ENCODE data around the gene IGSF21. TPM values are rescaled to one million over a fixed set of nuclear protein-coding genes. Genes with fewer than 3 reads are reported as not detected.

The IGSF21 gene
- total and polyA plus RNA-seq, 2 of the 4 experiments (the other 2 are of a cell fraction) = not detected

- Histone ChIP-seq H3K4me1 (ENCODE audit: control insufficient read depth, insufficient read depth, low read length) (no peaks in the 10 kb centered on the region), H3K9me1 (ENCODE audit: insufficient read depth, low read length) (no peaks in the 10 kb centered on the region), H3K4me2 (ENCODE audit: low read depth, low read length) (no peak overlapping the region), H3K36me3 (ENCODE audit: control insufficient read depth, insufficient read depth, low read length) (no peaks in the 10 kb centered on the region), H4K5ac (ENCODE audit: low read depth, low read length) (no peak overlapping the region), H2BK5ac (ENCODE audit: low read depth, low read length, poor library complexity, severe bottlenecking) (no peak overlapping the region), H3K56ac (ENCODE audit: extremely low read depth, insufficient read depth, low read length) (no peak overlapping the region), H3K79me1 (ENCODE audit: low read depth in 1 of 2, low read length in 2 of 2) (no peaks in the 10 kb centered on the region), H4K20me1 (ENCODE audit: insufficient read depth, low read length) (no peaks in the 10 kb centered on the region), H3K27ac (ENCODE audit: insufficient read depth, low read length) (no peak overlapping the region), H3K27me3 (ENCODE audit: control insufficient read depth, insufficient read depth, low read length) (no peaks in the 10 kb centered on the region), H2AFZ (replicated peaks; ENCODE audit: low read length, poor library complexity) (no peak overlapping the region), H2BK120ac (ENCODE audit: low read depth, low read length) (no peak overlapping the region), H3K14ac (replicated peaks; ENCODE audit: low read depth, low read length) (no peak overlapping the region), H2BK20ac (ENCODE audit: low read depth, low read length) (no peak overlapping the region), H3K4me3 (ENCODE audit: insufficient read depth, low read depth, low read length) (no peak overlapping the region), H3K9ac (ENCODE audit: low read depth, low read length) (no peak overlapping the region), H2AK5ac (ENCODE audit: low read depth, low read length) (no peak overlapping the region), H3K23ac (ENCODE audit: low read depth, low read length) (no peak overlapping the region), H3K18ac (ENCODE audit: low read depth, low read length) (no peak overlapping the region), H4K91ac (ENCODE audit: insufficient read depth, low read depth, low read length) (no peak overlapping the region), H2BK15ac (ENCODE audit: low read depth, low read length) (no peak overlapping the region), H2AK9ac (replicated peaks; ENCODE audit: low read depth, low read length, poor library complexity) (no peak overlapping the region), H3K4ac (ENCODE audit: low read depth, low read length) (no peak overlapping the region), H3K9me3 (ENCODE audit: control insufficient read depth, insufficient read depth, low read length) (peaks cover 38% of the 10 kb centered on the region; the same call in 1 of the 2 replicates), H4K8ac (ENCODE audit: low read depth in 2 of 2, low read length in 2 of 2) (no peak overlapping the region)
- ChIA-PET CTCF (interaction anchor here (0.6 kb wide), 1 partner anchor 161 kb away, joined by 3 read pairs; no protein-coding TSS in a partner anchor), POLR2A (ENCODE audit: unreplicated experiment) (no interaction called here)
- dilution Hi-C loops (cut with HindIII; ENCODE audit: low sequenced_read_pairs, unreplicated experiment) = no loop called here
- DNase-seq (no peak), ATAC-seq (ENCODE audit: low read depth) (no peak)
- BruUV-seq (replicated peaks) = no TSS peak
- intact Hi-C loops (cut with micrococcal nuclease) = no loop called here
- TF ChIP-seq, protein P1, sequence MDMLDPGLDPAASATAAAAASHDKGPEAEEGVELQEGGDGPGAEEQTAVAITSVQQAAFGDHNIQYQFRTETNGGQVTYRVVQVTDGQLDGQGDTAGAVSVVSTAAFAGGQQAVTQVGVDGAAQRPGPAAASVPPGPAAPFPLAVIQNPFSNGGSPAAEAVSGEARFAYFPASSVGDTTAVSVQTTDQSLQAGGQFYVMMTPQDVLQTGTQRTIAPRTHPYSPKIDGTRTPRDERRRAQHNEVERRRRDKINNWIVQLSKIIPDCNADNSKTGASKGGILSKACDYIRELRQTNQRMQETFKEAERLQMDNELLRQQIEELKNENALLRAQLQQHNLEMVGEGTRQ (IDR thresholded peaks at IDR 0.05; ENCODE audit: low read depth, low read length) = no peak
- TF ChIP-seq FOS (IDR thresholded peaks at IDR 0.05; ENCODE audit: low read depth, low read length) (no peak), ELK1 (IDR thresholded peaks at IDR 0.05; ENCODE audit: borderline replicate concordance, low read depth, low read length) (no peak), MAZ (IDR thresholded peaks at IDR 0.05; ENCODE audit: borderline replicate concordance, low read depth, low read length) (no peak), RFX5 (IDR thresholded peaks at IDR 0.05; ENCODE audit: low read depth, low read length) (no peak), POLR2A (IDR thresholded peaks at IDR 0.05; ENCODE audit: low read depth, low read length) (no peak), BHLHE40 (IDR thresholded peaks at IDR 0.05; ENCODE audit: low read depth, low read length) (no peak), CEBPB (IDR thresholded peaks at IDR 0.05; ENCODE audit: low read depth, low read length) (no peak), CHD1 (IDR thresholded peaks at IDR 0.05; ENCODE audit: low read depth, low read length) (no peak), SMC3 (IDR thresholded peaks at IDR 0.05; ENCODE audit: low read depth, low read length) (no peak), RCOR1 (IDR thresholded peaks at IDR 0.05; ENCODE audit: insufficient replicate concordance, low read length) (no peak), NFE2L2 (IDR thresholded peaks at IDR 0.05; ENCODE audit: low read depth, low read length) (no peak), MAFK (IDR thresholded peaks at IDR 0.05; ENCODE audit: low read depth, low read length) (no peak), RAD21 (IDR thresholded peaks at IDR 0.05; ENCODE audit: low read length) (no peak), MXI1 (IDR thresholded peaks at IDR 0.05; ENCODE audit: borderline replicate concordance, low read depth, low read length) (no peak)
- TF ChIP-seq, protein P2, sequence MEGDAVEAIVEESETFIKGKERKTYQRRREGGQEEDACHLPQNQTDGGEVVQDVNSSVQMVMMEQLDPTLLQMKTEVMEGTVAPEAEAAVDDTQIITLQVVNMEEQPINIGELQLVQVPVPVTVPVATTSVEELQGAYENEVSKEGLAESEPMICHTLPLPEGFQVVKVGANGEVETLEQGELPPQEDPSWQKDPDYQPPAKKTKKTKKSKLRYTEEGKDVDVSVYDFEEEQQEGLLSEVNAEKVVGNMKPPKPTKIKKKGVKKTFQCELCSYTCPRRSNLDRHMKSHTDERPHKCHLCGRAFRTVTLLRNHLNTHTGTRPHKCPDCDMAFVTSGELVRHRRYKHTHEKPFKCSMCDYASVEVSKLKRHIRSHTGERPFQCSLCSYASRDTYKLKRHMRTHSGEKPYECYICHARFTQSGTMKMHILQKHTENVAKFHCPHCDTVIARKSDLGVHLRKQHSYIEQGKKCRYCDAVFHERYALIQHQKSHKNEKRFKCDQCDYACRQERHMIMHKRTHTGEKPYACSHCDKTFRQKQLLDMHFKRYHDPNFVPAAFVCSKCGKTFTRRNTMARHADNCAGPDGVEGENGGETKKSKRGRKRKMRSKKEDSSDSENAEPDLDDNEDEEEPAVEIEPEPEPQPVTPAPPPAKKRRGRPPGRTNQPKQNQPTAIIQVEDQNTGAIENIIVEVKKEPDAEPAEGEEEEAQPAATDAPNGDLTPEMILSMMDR (conservative IDR thresholded peaks at IDR 0.05; ENCODE audit: low read depth, low read length) = no peak
- in situ Hi-C loops (cut with MboI; ENCODE audit: low sequenced_read_pairs) = no loop called here
- 0% methylated on average over 1 of the region's 4 CpGs; no CpG with 5 or more reads in 1 of the 2 experiments for WGBS, 2 experiments (ENCODE audit: extremely low coverage in 2 of 2, insufficient read length in 1 of 2)
Measured at GRCh38 chr1:18328803-18329202, 221.2 kb downstream of the IGSF21 start.

Measured in IMR-90 (cell line).